Dendritic cell treated with granulocyte-macrophage colony-stimulating factor and Interleukin-4, amounts not matched to agents 40 ng/mL and 50 ng/mL, for 4 days (primary cell): Measurements from ENCODE around the gene NFATC2.

Experiments used
- H3K27ac Mint-ChIP-seq: one replicate; pipeline ENCODE4 v1.8.0; 2022; ENCODE audit warnings: mild to moderate bottlenecking, mixed read lengths
- H3K27me3 Mint-ChIP-seq: one replicate; pipeline ENCODE4 v1.8.0; 2022; ENCODE audit warnings: mild to moderate bottlenecking, mixed read lengths
- H3K36me3 Mint-ChIP-seq: one replicate; pipeline ENCODE4 v1.8.0; 2022; ENCODE audit warnings: low read depth, mixed read lengths
- H3K4me1 Mint-ChIP-seq: one replicate; pipeline ENCODE4 v1.8.0; 2022; ENCODE audit warnings: low read depth, mixed read lengths
- H3K4me3 Mint-ChIP-seq: one replicate; pipeline ENCODE4 v1.8.0; 2022; ENCODE audit warnings: mild to moderate bottlenecking, moderate library complexity, mixed read lengths
- H3K9me3 Mint-ChIP-seq: one replicate; pipeline ENCODE4 v1.8.0; 2022; ENCODE audit warnings: mixed read lengths
- intact Hi-C: fragments of 100-400 bp; cut with micrococcal nuclease; formaldehyde crosslinking; loops from one replicate; pipeline ENCODE4 v1.15.0; 2022

NFATC2 gene

DNA sequence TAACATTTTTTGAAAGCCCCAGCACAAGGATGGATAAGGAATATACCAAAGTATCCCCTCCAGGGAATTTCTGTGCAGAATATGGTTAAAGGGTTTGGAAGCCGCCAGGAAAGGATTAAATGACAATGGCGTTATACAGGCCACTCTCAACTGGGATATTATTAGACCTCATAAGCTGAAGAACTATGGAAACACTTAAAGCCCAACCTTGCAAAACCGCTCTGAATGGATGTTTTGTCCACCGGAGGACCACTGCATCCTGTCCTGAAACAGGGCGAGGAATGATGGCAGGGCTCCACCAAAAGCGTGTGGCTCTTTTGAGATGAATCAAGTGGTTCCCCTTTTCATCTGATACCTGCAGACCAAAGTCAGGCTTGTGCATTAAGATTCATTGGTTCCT lies 32.4 kb downstream of the NFATC2 start:
- peaks cover 24% of the 10 kb centered on the region for H3K4me1 Mint-ChIP-seq
- H3K27me3 Mint-ChIP-seq: peaks cover 3% of the 10 kb centered on the region
- H3K27ac Mint-ChIP-seq: no peak overlapping the region
- intact Hi-C loops: no loop called here
- no peak overlapping the region for H3K4me3 Mint-ChIP-seq
- H3K36me3 Mint-ChIP-seq: peaks cover 93% of the 10 kb centered on the region
- no peaks in the 10 kb centered on the region for H3K9me3 Mint-ChIP-seq

DNA sequence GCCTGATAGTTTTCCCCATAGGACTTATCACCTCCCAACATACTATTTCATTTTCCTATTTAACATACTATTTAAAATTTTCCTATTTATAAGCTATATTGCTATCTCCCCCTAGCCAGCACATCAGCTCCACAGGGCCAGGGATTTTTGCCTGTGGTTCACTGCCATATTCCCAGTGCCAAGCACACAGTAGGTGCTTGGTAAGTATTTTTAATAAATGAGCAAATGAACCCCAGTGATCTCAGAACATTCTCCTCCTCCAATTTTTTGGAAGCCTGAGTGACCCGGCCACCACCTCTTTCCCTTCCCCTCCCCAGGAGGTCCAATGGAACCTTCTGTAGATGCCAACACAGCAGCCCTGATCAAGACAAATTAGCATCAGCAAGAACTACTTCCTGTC lies 33.3 kb downstream of the NFATC2 start:
- no peaks in the 10 kb centered on the region for H3K9me3 Mint-ChIP-seq
- H3K4me3 Mint-ChIP-seq: no peak overlapping the region
- H3K4me1 Mint-ChIP-seq: peaks cover 30% of the 10 kb centered on the region
- H3K27ac Mint-ChIP-seq: peak overlapping the region; percentile 26
- H3K36me3 Mint-ChIP-seq: peaks cover 92% of the 10 kb centered on the region
- peaks cover 3% of the 10 kb centered on the region for H3K27me3 Mint-ChIP-seq
- intact Hi-C loops: no loop called here

DNA sequence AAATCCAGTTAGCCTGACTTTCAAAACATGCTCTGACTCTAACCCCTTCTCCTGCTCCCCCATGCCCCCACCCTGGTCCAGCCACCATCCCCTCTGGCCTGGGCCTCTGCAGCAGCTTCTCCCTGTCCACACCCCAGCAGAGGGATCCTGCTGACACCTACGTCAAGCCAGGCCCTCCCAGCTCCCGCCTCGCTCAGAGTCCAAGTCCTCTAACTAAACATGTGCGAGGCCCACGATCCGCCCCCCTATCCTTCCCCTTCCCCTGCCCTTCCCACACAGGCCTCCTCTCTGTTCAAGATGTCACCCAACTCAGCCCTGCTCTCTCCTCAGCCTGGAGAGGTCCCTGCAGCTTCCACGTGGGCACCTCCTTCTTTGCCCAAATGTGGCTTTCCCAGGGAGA lies 33.7 kb downstream of the NFATC2 start:
- peaks cover 89% of the 10 kb centered on the region for H3K36me3 Mint-ChIP-seq
- H3K9me3 Mint-ChIP-seq: no peaks in the 10 kb centered on the region
- peak overlapping the region; percentile 26 for H3K27ac Mint-ChIP-seq
- H3K4me3 Mint-ChIP-seq: no peak overlapping the region
- intact Hi-C loops: no loop called here
- peaks cover 33% of the 10 kb centered on the region for H3K4me1 Mint-ChIP-seq
- peaks cover 3% of the 10 kb centered on the region for H3K27me3 Mint-ChIP-seq

DNA sequence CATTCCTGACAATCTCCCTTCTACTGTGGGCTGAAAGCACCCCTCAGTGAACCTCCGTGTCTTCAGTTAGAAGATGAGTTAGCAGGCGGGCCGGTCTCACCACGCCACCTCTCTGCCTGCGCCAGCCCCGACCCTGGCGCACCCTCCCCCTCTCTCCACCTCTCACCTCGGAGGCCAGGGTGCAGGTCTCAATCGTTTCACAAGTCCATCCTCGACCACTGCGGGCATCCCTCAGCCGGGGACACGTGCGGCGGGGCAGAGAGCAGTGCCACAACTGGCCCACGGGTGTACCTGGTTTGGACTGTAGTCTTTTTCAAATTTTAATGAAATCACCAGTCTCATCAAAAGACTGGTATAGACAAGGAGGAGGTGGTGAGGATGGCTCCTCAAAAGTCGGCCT lies 34.4 kb downstream of the NFATC2 start:
- intact Hi-C loops: no loop called here
- Mint-ChIP-seq H3K27me3 (peaks cover 3% of the 10 kb centered on the region), H3K4me1 (peaks cover 39% of the 10 kb centered on the region), H3K36me3 (peaks cover 83% of the 10 kb centered on the region), H3K27ac (no peak overlapping the region), H3K9me3 (no peaks in the 10 kb centered on the region), H3K4me3 (no peak overlapping the region)

DNA sequence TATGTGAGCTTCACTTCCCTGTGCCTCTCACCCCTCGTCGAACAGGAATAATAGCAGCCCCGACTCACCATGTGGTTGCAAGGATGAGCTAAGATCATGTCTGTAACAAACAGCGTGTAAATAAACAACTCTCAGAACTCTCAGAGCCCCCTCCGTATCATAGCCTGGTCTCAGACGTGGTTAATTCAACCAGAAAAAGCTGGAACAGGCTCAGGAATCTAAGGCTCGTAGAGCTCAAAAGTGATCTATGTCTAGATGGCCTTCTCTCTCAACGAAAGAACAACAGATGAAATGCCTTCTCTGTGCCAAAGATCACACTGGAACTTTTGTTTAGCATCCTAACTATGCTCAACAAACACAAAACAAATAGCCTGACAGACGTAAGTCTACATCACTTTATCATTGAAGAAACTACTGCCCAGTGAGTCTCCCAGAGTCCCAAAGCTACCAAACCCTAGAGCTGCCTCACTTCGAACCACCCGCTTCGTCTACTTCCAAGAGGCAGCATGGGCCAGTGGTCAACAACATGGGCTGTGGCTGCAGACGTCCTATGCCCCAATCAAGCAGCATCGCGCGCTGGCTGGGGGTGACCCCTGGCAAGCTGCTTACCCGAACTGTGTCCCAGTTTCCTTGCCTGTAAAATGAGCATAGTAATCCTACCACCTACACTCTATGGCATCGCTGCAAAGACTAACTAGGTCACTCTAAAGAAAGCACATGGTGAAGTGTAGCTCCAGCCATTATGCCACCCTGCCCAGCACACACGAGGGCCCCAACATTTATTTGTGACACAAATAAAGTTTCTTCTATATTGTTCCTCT lies 35.1 kb downstream of the NFATC2 start:
- Mint-ChIP-seq H3K4me1 (peaks cover 42% of the 10 kb centered on the region), H3K36me3 (peaks cover 75% of the 10 kb centered on the region), H3K27me3 (peaks cover 3% of the 10 kb centered on the region), H3K4me3 (no peak overlapping the region), H3K27ac (no peak overlapping the region), H3K9me3 (no peaks in the 10 kb centered on the region)
- intact Hi-C loops: no loop called here

DNA sequence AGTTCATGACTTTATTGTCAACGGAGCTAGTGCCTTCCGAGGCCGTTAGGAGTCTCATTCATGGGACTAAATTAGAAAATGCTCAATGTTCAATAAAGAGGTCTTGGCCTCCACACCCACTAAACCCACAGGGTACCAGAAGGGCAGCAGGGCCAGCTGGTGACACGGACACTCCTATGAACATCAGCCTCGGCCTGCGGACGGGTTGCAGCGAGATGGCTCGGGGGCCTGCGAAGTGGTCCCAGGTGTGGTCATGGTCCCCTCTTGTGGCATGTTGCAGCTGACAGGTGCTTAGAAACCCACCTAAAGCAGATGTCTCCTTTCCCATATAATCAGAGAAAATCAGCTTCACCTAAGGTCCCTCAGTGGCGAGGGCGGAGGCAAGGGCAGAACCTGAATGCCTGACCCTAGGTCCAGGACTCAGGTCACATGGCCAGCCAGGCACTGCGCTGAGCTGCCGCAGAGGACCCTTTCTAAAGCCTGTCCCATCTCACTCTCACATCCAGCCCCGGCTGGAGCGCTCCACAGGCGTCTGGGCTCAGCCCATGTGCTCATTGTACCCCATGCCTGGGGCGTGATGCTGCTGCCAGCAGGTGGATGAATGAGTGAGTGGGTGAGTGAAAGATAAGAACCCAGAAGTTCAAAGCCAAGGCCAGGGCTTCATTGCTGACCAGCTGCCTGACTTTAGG lies 35.8 kb downstream of the NFATC2 start:
- H3K27ac Mint-ChIP-seq: no peak overlapping the region
- H3K4me1 Mint-ChIP-seq: peaks cover 48% of the 10 kb centered on the region
- H3K9me3 Mint-ChIP-seq: no peaks in the 10 kb centered on the region
- peaks cover 3% of the 10 kb centered on the region for H3K27me3 Mint-ChIP-seq
- peaks cover 68% of the 10 kb centered on the region for H3K36me3 Mint-ChIP-seq
- intact Hi-C loops: no loop called here
- no peak overlapping the region for H3K4me3 Mint-ChIP-seq

DNA sequence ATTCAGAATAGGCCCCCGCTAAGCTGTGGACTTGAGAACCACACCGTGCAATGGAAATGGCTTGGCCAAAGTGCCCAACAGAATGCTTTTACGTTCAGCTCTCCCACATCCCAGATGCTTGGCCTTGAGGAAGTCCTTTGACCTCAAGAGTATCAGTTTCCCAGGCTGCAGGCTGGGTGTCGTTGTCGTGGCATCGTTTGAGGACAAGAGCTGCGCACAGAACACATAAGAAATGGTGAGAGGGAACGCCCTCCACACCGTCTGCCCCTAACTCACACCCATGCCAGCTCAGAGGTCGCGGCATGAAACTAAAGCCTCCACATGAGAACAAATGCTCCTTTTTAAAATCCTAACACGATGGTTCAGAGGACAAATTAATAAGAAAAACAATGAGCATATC lies 37.0 kb downstream of the NFATC2 start:
- H3K27ac Mint-ChIP-seq: no peak overlapping the region
- peaks cover 57% of the 10 kb centered on the region for H3K36me3 Mint-ChIP-seq
- peaks cover 57% of the 10 kb centered on the region for H3K4me1 Mint-ChIP-seq
- no peak overlapping the region for H3K4me3 Mint-ChIP-seq
- peaks cover 1% of the 10 kb centered on the region for H3K27me3 Mint-ChIP-seq
- intact Hi-C loops: no loop called here
- H3K9me3 Mint-ChIP-seq: no peaks in the 10 kb centered on the region

DNA sequence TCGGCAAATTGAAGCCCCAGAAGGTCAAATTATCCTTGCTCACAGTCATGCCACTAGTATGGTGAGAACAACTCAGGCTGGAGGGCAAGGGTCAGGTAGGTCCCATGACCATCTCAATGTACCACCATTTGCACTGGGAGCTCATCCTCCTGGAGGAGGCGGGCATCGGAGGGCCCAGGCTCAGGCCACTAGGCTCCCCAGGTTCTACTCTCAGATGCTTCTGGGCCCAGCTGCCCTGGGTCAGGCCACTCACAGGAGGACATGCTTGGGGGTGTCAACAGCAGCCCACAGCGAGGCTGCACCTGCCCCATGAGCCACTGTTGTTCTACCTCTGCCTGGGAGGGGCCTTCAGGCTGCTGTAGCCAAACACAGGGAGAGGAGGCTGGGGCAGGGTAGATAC lies 39.1 kb downstream of the NFATC2 start:
- no peaks in the 10 kb centered on the region for H3K9me3 Mint-ChIP-seq
- H3K27me3 Mint-ChIP-seq: peaks cover 4% of the 10 kb centered on the region
- H3K4me1 Mint-ChIP-seq: peaks cover 58% of the 10 kb centered on the region
- H3K4me3 Mint-ChIP-seq: no peak overlapping the region
- peaks cover 50% of the 10 kb centered on the region for H3K36me3 Mint-ChIP-seq
- H3K27ac Mint-ChIP-seq: no peak overlapping the region
- intact Hi-C loops: loop anchor here (5.0 kb wide), 1 partner anchor 39 kb away; the partner anchor contains the start of gene NFATC2

DNA sequence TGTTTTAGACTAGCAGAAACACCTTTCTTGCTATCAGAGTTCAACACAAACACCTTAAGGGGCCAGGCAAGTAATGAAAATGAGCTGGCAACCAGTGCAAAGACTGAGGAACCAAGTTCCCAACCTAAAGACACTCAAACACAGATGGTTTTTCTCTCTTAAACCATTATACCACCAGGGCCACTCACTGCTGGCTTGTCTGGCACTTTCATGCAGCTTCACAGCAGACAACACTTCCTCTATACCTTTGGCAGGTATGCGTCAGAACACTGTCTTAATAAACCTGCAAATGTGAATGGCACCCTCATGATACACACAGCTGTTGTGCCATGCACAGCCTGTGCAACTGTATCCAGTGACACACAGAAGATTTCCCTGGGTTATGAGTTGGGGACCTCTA lies 41.6 kb downstream of the NFATC2 start:
- H3K9me3 Mint-ChIP-seq: no peaks in the 10 kb centered on the region
- H3K27ac Mint-ChIP-seq: no peak overlapping the region
- H3K4me1 Mint-ChIP-seq: peaks cover 82% of the 10 kb centered on the region
- peaks cover 37% of the 10 kb centered on the region for H3K36me3 Mint-ChIP-seq
- H3K27me3 Mint-ChIP-seq: peaks cover 4% of the 10 kb centered on the region
- H3K4me3 Mint-ChIP-seq: no peak overlapping the region
- intact Hi-C loops: loop anchor here (5.0 kb wide), 1 partner anchor 41 kb away; the partner anchor contains the start of gene NFATC2

DNA sequence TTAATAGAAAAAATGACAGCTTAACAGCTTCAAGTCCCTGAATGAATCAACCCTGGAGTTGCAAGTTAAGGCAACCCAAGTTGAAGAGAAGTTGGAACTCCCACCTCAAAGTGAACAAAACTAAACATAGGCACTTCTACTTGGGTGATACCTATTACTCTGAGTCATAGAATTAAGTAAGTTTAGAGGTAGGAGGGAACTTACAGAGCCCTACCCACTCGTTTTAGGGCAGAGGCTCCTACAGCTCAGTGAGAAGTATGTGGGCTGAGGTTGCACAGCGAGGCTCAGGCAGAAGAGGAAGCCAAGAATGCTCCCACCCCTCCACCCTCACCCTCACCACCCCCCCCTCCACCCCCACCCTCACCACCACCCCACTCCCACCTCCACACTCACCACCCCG lies 42.2 kb downstream of the NFATC2 start:
- Mint-ChIP-seq H3K27ac (no peak overlapping the region), H3K4me3 (no peak overlapping the region), H3K27me3 (peaks cover 4% of the 10 kb centered on the region), H3K4me1 (peaks cover 82% of the 10 kb centered on the region), H3K9me3 (no peaks in the 10 kb centered on the region), H3K36me3 (peaks cover 37% of the 10 kb centered on the region)
- intact Hi-C loops: loop anchor here (5.0 kb wide), 1 partner anchor 42 kb away; the partner anchor contains the start of gene NFATC2

DNA sequence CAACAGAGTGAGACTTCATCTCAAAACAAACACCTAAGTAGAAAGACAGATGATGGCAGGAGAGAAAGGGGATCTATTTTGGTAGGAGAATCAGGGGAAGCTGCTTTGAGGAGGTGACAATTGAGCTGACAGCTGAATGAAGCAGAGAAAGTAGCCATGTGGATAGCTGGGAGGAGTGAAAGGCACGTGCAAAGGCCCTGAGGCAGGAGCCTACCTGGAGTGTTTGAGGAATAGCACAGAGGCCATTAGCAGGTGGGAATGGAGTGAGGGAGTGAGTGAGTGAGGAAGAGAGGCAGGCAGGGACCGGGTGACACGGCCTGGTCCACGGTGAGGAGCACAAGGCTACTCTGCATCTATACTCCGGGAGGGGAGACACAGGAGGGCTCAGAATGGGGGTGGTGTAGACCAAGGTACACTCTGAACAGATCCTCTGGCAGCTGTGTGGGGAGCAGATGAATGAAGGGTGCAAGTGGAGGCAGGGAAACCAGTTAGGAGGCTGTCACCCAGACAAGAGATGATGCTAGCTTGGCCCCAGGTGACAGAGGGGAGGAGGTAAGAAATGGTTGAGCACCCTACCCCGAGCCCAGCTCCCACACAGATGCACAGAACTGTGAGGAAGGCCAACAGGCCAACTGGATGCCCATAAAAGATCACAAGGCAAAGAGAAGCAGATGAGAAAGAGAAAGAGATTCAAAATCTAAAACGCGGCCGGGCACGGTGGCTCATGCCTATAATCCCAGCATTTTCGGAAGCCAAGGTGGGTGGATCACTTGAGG lies 43.6 kb downstream of the NFATC2 start:
- peaks cover 33% of the 10 kb centered on the region for H3K36me3 Mint-ChIP-seq
- H3K9me3 Mint-ChIP-seq: no peaks in the 10 kb centered on the region
- intact Hi-C loops: loop anchor here (5.0 kb wide), 1 partner anchor 33 kb away; no protein-coding TSS in a partner anchor
- H3K27ac Mint-ChIP-seq: peak overlapping the region; percentile 66
- peaks cover 82% of the 10 kb centered on the region for H3K4me1 Mint-ChIP-seq
- no peak overlapping the region for H3K4me3 Mint-ChIP-seq
- peaks cover 14% of the 10 kb centered on the region for H3K27me3 Mint-ChIP-seq

DNA sequence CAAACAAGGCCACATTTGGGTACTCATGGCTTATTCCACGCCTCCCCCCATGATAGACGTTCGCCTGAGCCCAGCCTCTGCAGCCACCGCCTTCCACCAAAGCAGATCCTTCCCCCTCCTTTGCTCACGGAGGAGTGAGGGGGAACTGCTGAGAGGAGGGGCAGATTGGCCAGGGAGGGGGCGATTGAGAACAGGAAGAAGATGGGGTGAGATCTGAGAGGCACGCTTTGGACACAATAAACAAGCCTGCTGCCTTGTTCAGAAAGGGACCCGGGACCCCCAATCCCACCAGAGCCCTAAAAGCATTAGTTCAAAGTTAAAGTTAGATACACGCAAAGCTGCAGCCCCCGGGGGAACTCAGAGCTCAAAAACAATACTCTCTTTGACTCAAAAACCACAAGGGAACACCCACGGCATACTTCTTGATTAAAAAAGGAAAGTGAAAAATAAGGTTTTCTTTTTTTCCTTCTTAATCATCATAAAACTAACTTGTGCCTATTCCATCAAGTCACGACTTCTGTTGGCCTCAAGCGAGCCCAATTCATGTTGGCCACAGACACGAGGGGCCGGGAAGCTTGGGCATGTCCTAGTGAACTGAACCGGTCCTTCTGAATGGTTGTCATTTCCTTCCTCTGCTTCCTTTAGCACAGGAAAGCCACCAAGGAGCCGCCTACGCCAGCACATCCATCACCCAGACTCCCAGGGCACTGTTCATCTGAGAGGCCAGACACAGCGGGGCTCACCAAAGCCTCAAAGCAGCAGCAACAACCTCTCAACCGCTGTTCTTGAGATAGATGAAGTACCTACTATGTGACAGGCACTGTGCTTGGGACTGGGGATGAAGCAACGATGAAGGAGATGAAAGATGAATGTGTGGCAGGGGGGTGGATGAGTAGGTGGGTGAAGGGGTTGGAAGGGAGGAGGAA lies 44.7 kb downstream of the NFATC2 start:
- Mint-ChIP-seq H3K27me3 (peaks cover 22% of the 10 kb centered on the region), H3K36me3 (peaks cover 44% of the 10 kb centered on the region), H3K27ac (peak overlapping the region; percentile 66), H3K4me1 (peaks cover 80% of the 10 kb centered on the region), H3K4me3 (peak overlapping the region; percentile 54), H3K9me3 (no peaks in the 10 kb centered on the region)
- intact Hi-C loops: loop anchor here (5.0 kb wide), 1 partner anchor 34 kb away; no protein-coding TSS in a partner anchor

DNA sequence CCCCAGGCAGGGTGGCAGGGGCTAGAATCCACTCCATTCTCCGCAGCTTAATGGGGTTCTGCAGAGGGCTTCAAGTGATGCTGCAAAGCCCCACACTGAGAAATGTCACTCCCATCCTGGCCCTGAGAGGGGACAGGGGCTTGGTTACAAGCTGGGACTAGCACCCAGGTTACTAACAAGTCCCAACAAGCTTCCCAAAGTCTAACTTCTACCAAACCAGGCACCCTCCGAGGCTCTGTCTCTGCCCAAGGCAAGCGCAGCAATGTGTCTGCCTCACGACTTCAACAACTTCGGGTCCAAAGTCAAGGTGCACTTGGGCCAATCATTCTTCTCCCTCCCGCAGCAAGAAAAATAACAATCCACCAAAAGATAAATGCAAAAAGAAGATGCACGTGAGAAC lies 45.6 kb downstream of the NFATC2 start:
- no peak overlapping the region for H3K4me3 Mint-ChIP-seq
- intact Hi-C loops: loop anchor here (5.0 kb wide), 1 partner anchor 35 kb away; no protein-coding TSS in a partner anchor
- peaks cover 83% of the 10 kb centered on the region for H3K4me1 Mint-ChIP-seq
- H3K27me3 Mint-ChIP-seq: peaks cover 29% of the 10 kb centered on the region
- peaks cover 51% of the 10 kb centered on the region for H3K36me3 Mint-ChIP-seq
- H3K9me3 Mint-ChIP-seq: no peaks in the 10 kb centered on the region
- H3K27ac Mint-ChIP-seq: peak overlapping the region; percentile 66
